IPS-15b (cell line): ENCODE results near the gene TXLNG.

ENCODE experiments used
- H3K27me3 ChIP-seq: one replicate; pipeline ENCODE4 v1.6.1; 2013; ENCODE audit warnings: low read length; ENCODE audit not compliant: control insufficient read depth, insufficient read depth
- H3K36me3 ChIP-seq: one replicate; pipeline ENCODE4 v1.6.1; 2013; ENCODE audit warnings: low read length; ENCODE audit not compliant: control insufficient read depth, insufficient read depth
- H3K4me1 ChIP-seq: one replicate; pipeline ENCODE4 v1.6.1; 2013; ENCODE audit warnings: mild to moderate bottlenecking, low read length; ENCODE audit not compliant: control insufficient read depth, insufficient read depth
- H3K4me3 ChIP-seq: one replicate; pipeline ENCODE4 v1.5.1; 2013; ENCODE audit warnings: low read depth, low read length
- H3K9ac ChIP-seq: one replicate; pipeline ENCODE4 v1.6.1; 2013; ENCODE audit warnings: low read depth, mild to moderate bottlenecking, low read length
- H3K9me3 ChIP-seq: one replicate; pipeline ENCODE4 v1.6.1; 2013; ENCODE audit warnings: mild to moderate bottlenecking, low read length; ENCODE audit not compliant: control insufficient read depth, insufficient read depth

The TXLNG gene

GRCh38 chrX:16885628-16886027 is 99.4 kb downstream of the TXLNG start:
- no peak overlapping the region for H3K4me3 ChIP-seq
- peaks cover 7% of the 10 kb centered on the region for H3K27me3 ChIP-seq
- no peaks in the 10 kb centered on the region for H3K36me3 ChIP-seq

DNA sequence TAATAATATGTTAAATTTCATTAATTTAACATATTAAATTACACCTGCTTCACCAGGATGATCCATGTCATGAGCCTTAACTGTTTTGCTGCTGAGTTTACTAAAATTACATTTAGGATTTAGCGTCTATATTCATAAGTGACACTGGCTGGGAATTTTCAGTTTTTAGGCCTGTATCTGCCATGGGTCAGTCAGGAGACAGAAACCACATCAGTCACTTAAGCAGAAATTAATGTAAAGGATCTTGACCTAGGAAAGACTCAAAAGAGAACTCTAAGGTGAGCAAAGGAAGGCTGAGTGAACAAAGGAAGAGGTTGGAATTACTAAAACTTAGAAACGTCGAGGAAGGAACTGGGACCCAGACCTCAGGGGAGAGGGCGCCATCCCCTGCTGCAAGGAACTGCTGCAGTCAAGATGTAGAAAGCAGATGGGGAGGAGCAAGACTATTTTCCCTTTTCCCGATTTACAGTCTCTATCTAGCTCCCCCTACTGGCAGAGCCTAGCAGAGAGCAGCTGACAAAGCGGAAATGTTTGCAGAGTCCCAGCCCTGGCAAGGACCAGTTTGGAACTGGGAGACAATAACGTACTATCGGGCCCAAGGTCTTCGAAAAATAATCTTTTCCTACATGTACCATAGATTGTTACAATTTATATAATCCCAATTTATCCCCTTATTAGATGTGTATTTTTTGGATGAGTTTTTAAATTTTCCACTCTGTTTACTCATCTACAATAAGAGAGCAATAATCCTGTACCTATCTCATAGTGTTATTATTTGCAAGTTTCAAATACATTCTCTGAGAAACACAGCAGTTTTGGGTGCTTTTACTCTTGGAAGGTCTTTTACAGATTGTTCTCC is 106.5 kb downstream of the TXLNG start:
- Histone ChIP-seq H3K9ac (no peak overlapping the region), H3K36me3 (no peaks in the 10 kb centered on the region), H3K4me3 (no peak overlapping the region), H3K9me3 (no peaks in the 10 kb centered on the region), H3K27me3 (no peaks in the 10 kb centered on the region), H3K4me1 (no peaks in the 10 kb centered on the region)

More at GRCh38 chrX:16885628-16886027, 99.4 kb downstream of the TXLNG start:
- Histone ChIP-seq H3K9me3 (no peaks in the 10 kb centered on the region), H3K9ac (no peak overlapping the region), H3K4me1 (no peaks in the 10 kb centered on the region)
